Astrocyte of the spinal cord (primary cell): Measurements from ENCODE around the gene NOS1AP.

Experiments
- DNase-seq: peaks from one replicate; pipeline ENCODE4 v3.0.0; 2011; ENCODE audit warnings: low read depth, low spot score
- H3K4me3 ChIP-seq: 2 replicates; pipeline ENCODE4 v1.5.1; 2011; ENCODE audit warnings: low read depth, mild to moderate bottlenecking, low read length, moderate library complexity
- CTCF ChIP-seq: IDR thresholded peaks from 2 replicates; pipeline ENCODE4 v1.5.1; 2012; ENCODE audit warnings: low read depth, mild to moderate bottlenecking, low read length, inconsistent platforms
- in situ Hi-C: cut with HindIII; loops from 2 replicates; pipeline ENCODE4 v1.10.0; 2017; ENCODE audit warnings: low sequenced_read_pairs

The NOS1AP gene

GRCh38 chr1:162091681-162092524, 22.4 kb downstream of the NOS1AP start:
- DNase-seq: peak; percentile 17
- TF ChIP-seq CTCF: no peak
- in situ Hi-C loops: no loop called here
- H3K4me3 ChIP-seq: no peak overlapping the region

- no peak for TF ChIP-seq CTCF
- DNase-seq: no peak
- in situ Hi-C loops: no loop called here
- H3K4me3 ChIP-seq: no peak overlapping the region
Measured at GRCh38 chr1:162093095-162093494, 23.6 kb downstream of the NOS1AP start.

- no peak overlapping the region for H3K4me3 ChIP-seq
- TF ChIP-seq CTCF: no peak
- in situ Hi-C loops: no loop called here
- peak; percentile 21 for DNase-seq
Measured at GRCh38 chr1:162094271-162094670, 24.8 kb downstream of the NOS1AP start.

GRCh38 chr1:162094723-162095122, 25.2 kb downstream of the NOS1AP start:
- no peak for DNase-seq
- no peak overlapping the region for H3K4me3 ChIP-seq
- TF ChIP-seq CTCF: no peak
- in situ Hi-C loops: no loop called here

- in situ Hi-C loops: no loop called here
- no peak overlapping the region for H3K4me3 ChIP-seq
- TF ChIP-seq CTCF: no peak
Measured at GRCh38 chr1:162107911-162108310, 38.4 kb downstream of the NOS1AP start.

GRCh38 chr1:162108426-162108825, 38.9 kb downstream of the NOS1AP start:
- H3K4me3 ChIP-seq: no peak overlapping the region
- DNase-seq: no peak
- in situ Hi-C loops: no loop called here
- no peak for TF ChIP-seq CTCF

More at GRCh38 chr1:162107911-162108310, 38.4 kb downstream of the NOS1AP start:
- DNase-seq: no peak
